Mucosa of descending colon (tissue), 3 donors: ENCODE measurements around the gene MACROD1. TPM values are rescaled to one million over a fixed set of nuclear protein-coding genes. Genes with fewer than 3 reads are reported as not detected.
A peak's percentile ranks its signal among the peaks of the same experiment; 100 is the strongest.

Experiments
- ATAC-seq: fragments of 200-7000 bp; cut with Tn5 transposase; one replicate; pipeline ENCODE4 v1.9.1; 2020; ENCODE audit warnings: mild to moderate bottlenecking, moderate library complexity
- DNase-seq, 3 donors: peaks; one replicate each; pipeline ENCODE4 v3.0.0-alpha.2; 2020
- H3K36me3 ChIP-seq: fragments of 200-600 bp; one replicate; pipeline ENCODE4 v1.8.0; 2021; ENCODE audit warnings: low read depth, mild to moderate bottlenecking
- H3K4me1 ChIP-seq: fragments of 200-600 bp; one replicate; pipeline ENCODE4 v1.8.0; 2021; ENCODE audit warnings: low read depth, mild to moderate bottlenecking
- H3K4me3 ChIP-seq: fragments of 200-600 bp; one replicate; pipeline ENCODE4 v1.8.0; 2021; ENCODE audit warnings: mild to moderate bottlenecking
- H3K9me3 ChIP-seq: fragments of 200-600 bp; one replicate; pipeline ENCODE4 v1.8.0; 2021; ENCODE audit warnings: mild to moderate bottlenecking
- intact Hi-C, 2 donors: fragments of 100-400 bp; cut with DNase I in 1 of 2; cut with micrococcal nuclease in 1 of 2; formaldehyde crosslinking; loops; one replicate each; pipeline versions ENCODE4 v1.11.0 to v1.11.1; 2022; cut with DNase I, micrococcal nuclease
- total RNA-seq, 3 donors: library from RNA; stranded (reverse); fragmentation: NEBNext Ultra II Directional in 2 of 3; extraction: Animal tissue kit (Norgen Biotek cat#: 25700) in 2 of 3; gene quantifications; one replicate each; pipeline versions ENCODE4 v1.2.1 to v1.2.4, GENCODE V29; 2021 to 2023
- TF ChIP-seq, protein P1 (sequence below): fragments of 200-600 bp; IDR thresholded peaks from one replicate; pipeline ENCODE4 v1.8.0; 2022; ENCODE audit warnings: antibody characterized with exemption, mild to moderate bottlenecking
- donor health status: DM: no; HTN: no; CAD: no; lungs with moderate emphysema.
- donor health status: DM: no; HTN: no; CAD: no.
- donor health status: DM: no; HTN: yes; CAD: no.

MACROD1 gene
- total RNA-seq, 3 donors from 2014 or later: 26.7 to 38.7 (median 38.1) TPM

DNA sequence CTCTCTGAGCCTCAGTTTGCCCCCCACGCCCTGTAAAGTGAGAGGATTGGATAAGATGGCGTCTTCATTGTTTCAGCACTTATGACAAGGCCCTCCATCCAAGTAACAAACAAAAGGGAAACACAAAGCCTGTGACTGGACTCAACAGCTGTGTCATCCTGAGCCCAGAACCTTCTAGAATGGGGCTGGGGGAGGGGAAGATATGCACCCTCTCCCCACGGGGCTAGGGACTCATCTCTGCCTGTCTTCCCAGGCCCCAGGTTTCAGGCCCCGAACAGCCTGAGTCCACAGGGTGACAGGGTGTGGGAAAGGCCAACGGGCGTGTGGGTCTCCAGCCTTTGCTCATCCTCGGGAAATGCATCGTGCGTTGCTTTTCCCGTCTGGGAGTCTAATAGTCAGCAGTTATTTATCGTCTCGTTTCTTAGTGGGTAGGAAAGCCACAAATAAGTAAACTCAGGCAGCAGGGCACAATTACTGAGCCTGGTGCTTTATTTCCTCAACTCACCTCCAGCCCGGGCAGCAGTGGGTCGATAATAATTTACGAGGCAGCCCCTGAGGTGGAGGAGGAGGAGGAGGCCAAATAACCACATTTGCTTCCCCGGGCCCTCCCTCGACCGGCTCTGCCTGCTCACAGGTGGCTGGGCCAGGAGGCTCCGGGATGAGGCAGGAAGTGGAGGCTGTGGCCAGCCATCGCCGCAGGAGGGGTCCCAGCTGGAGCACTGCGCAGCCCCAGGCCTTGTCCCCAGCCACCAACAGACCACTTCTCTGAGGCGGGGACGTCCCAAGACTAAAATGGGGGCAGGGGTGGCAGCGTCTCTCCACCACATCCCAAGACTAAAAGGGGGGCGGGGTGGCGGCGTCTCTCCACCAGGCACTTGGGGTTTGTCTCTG, 75.8 kb downstream of the MACROD1 start:
- intact Hi-C loops: no loop called here
- H3K4me1 ChIP-seq: peaks cover 4% of the 10 kb centered on the region
- TF ChIP-seq, protein P1, sequence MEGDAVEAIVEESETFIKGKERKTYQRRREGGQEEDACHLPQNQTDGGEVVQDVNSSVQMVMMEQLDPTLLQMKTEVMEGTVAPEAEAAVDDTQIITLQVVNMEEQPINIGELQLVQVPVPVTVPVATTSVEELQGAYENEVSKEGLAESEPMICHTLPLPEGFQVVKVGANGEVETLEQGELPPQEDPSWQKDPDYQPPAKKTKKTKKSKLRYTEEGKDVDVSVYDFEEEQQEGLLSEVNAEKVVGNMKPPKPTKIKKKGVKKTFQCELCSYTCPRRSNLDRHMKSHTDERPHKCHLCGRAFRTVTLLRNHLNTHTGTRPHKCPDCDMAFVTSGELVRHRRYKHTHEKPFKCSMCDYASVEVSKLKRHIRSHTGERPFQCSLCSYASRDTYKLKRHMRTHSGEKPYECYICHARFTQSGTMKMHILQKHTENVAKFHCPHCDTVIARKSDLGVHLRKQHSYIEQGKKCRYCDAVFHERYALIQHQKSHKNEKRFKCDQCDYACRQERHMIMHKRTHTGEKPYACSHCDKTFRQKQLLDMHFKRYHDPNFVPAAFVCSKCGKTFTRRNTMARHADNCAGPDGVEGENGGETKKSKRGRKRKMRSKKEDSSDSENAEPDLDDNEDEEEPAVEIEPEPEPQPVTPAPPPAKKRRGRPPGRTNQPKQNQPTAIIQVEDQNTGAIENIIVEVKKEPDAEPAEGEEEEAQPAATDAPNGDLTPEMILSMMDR: no peak

DNA sequence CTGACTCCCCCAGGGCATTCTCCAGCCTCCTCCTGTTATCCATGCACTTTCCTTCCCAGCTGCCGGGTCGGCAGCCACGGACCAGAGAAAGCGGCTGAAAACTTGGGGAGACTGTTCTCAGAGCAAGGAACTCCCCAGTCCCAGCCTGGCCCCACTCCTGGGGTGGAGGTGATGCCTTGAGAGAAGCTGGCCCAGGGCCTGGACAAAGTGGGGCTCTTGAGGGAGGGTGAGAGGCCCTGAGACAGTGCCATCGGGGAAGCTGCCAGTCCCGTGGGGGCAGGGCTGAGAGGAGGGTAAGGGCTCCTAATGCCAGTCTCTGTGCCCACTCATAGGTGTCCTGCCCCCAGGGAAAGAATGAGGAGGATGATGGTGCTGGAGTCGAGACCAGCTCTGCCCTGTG, 76.4 kb downstream of the MACROD1 start:
- intact Hi-C loops: no loop called here
- ATAC-seq (no peak), DNase-seq (no peak)
- Histone ChIP-seq H3K4me1 (peaks cover 4% of the 10 kb centered on the region), H3K4me3 (no peak overlapping the region), H3K9me3 (no peaks in the 10 kb centered on the region), H3K36me3 (no peaks in the 10 kb centered on the region)
- TF ChIP-seq, protein P1: no peak

More for the DNA sequence above, 75.8 kb downstream of the MACROD1 start:
- H3K4me3 ChIP-seq: no peak overlapping the region
- ATAC-seq: no peak
- no peaks in the 10 kb centered on the region for H3K36me3 ChIP-seq
- no peaks in the 10 kb centered on the region for H3K9me3 ChIP-seq
- DNase-seq: no peak

DNA sequence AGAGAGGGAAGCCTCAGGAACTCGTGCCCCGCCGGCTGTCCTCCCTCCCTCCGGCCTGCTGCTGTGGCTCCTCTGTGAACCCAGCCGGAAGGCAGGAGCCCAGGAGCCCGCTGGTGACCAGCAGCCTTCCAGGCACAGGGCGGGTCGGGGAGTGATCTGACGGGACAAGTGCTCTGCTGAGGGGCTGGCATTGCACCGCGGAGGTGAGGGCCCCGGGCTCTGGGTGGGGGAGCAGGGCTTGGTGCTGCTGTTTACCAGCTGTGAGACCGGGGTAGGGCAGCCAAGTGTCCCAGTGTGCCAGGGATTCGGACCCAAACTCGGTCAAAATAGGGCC, 76.9 kb downstream of the MACROD1 start:
- ATAC-seq (peak; percentile 12), DNase-seq (no peak)
- intact Hi-C loops: no loop called here
- Histone ChIP-seq H3K4me3 (no peak overlapping the region), H3K9me3 (no peaks in the 10 kb centered on the region), H3K36me3 (no peaks in the 10 kb centered on the region), H3K4me1 (peaks cover 4% of the 10 kb centered on the region)
- TF ChIP-seq, protein P1: no peak

DNA sequence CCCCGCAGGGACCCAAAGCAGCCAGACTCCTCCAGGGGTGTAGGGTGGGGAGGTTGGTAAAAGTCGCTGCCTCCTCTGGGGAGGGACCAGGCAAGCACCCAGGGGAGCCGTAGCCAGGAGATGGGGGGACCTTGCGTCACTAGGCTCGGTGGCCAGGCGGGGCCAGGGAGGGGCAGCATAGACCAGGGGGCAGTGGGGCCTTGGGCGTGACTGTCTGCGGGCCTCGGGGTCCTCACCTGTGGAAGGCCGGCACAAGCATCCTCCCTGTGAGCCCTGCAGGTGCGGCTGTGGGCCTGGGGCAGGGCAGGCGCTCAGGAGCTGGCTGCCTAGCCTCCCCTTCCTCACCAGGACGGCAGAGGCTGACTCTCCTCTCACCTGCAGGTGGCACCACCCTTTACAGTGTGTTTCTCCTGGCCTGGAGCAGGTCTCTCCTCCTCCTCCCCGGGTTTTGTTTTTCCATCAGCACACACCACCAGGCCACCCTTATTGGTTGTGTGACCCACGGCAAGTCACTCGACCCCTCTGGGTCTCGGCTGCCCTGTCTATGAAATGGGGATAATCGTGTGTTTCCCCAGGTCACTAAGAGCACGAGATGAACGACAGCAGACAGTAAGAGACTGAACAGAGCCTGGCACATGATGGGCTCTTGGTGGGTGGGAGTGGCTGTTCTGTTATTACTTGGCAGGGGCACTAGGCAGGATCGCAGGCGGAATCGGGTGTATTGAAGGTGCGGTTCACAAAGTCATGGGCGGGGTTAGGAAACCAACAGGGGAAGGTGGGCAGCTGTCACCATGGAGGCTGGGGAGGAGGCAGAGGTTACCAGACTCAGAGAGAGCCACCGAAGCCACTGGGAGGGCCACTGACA, 77.5 kb downstream of the MACROD1 start:
- H3K4me3 ChIP-seq: no peak overlapping the region
- H3K4me1 ChIP-seq: peaks cover 4% of the 10 kb centered on the region
- peak; percentile 27 for ATAC-seq
- intact Hi-C loops: no loop called here
- H3K36me3 ChIP-seq: no peaks in the 10 kb centered on the region
- TF ChIP-seq, protein P1: no peak
- H3K9me3 ChIP-seq: no peaks in the 10 kb centered on the region
- no peak for DNase-seq

DNA sequence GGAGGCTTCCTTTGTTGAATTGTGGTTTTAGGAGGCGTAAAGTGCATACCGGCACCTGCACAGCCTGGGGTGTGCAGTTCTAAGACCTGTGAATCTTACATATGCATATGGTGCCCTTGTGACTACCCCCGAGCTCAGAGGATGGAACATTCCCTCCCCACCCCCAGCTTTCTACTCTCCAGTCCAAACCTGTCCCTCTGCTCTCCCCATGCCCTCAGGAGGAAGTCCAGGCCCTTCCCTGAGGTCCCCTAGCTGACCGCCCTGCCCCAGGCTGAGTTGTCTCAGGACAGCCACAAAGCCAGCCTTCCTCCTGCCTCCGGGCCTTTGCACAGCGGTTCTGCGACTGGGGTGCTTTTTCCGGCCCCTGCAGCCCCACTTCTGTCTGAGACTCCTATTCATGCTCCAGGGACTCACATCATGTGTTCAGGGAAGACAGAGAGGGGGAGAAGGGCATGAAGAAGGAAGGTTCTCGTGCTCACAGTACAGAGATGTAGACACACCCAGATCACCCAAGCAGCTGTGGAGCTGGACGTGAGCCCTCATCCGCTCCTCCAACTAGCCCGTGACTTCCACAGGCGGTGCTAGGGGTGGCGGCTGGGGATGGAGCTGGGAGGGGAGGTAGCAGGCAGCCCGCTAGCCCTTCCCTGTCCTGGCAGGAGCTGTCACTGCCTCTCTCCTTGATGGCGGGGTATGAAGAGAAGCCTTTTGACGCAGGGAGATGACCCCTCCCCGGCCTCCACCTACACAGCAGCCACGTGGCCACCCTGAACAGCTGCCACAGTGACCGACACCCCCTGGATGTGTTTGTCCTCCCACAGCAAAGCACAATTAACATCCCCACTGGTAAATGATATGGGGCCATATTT, 79.4 kb downstream of the MACROD1 start:
- H3K4me1 ChIP-seq: peaks cover 4% of the 10 kb centered on the region
- TF ChIP-seq, protein P1: no peak

More for the DNA sequence above, 79.4 kb downstream of the MACROD1 start:
- no peak overlapping the region for H3K4me3 ChIP-seq
- H3K36me3 ChIP-seq: no peaks in the 10 kb centered on the region
- ATAC-seq: peak; percentile 68
- no peaks in the 10 kb centered on the region for H3K9me3 ChIP-seq
- peak in 2 of 3 donors; percentile 27 to 45 for DNase-seq
- intact Hi-C loops: no loop called here
